GM12801 (cell line): ENCODE results near the gene CNTN1.

Source experiments
- CTCF ChIP-seq: IDR thresholded peaks from one replicate; pipeline ENCODE4 v1.5.1; 2011; ENCODE audit warnings: control low read depth; ENCODE audit not compliant: insufficient read length; ENCODE audit errors: extremely low read depth

Gene CNTN1

GRCh38 chr12:40723001-40723400 is 30.8 kb downstream of the CNTN1 start:
- no peak for TF ChIP-seq CTCF

GRCh38 chr12:40726366-40726765 is 34.1 kb downstream of the CNTN1 start:
- TF ChIP-seq CTCF, result no peak

GRCh38 chr12:40727774-40728483 is 35.7 kb downstream of the CNTN1 start:
- no peak for TF ChIP-seq CTCF

GRCh38 chr12:40730281-40730680 is 38.0 kb downstream of the CNTN1 start:
- no peak for TF ChIP-seq CTCF

GRCh38 chr12:40733871-40734270 is 41.6 kb downstream of the CNTN1 start:
- no peak for TF ChIP-seq CTCF

- TF ChIP-seq CTCF, result no peak
Observed at GRCh38 chr12:40734276-40734675, 42.0 kb downstream of the CNTN1 start.

GRCh38 chr12:40735551-40736230 is 43.5 kb downstream of the CNTN1 start:
- TF ChIP-seq CTCF, result no peak
